Peyer's patch (tissue), 4 donors: Measurements from ENCODE around the gene CFAP73.

Experiments
- POLR2A ChIP-seq, 2 donors: fragments of 450-650 bp; IDR thresholded peaks; one replicate each; pipeline ENCODE4 v1.5.1; 2017; ENCODE audit warnings: antibody characterized with exemption in 2 of 2, mild to moderate bottlenecking in 2 of 2, moderate library complexity in 2 of 2
- TF ChIP-seq, protein P1 (sequence below), 6 experiments: fragments of 450-650 bp in 4 of 6; fragments of 200-600 bp in 2 of 6; sonication (generic) in 1 of 6; IDR thresholded peaks; one replicate each; pipeline ENCODE4 v1.5.1; 2017 to 2019; ENCODE audit warnings: antibody characterized with exemption in 6 of 6, mild to moderate bottlenecking in 3 of 6, moderate library complexity in 1 of 6

DNA sequence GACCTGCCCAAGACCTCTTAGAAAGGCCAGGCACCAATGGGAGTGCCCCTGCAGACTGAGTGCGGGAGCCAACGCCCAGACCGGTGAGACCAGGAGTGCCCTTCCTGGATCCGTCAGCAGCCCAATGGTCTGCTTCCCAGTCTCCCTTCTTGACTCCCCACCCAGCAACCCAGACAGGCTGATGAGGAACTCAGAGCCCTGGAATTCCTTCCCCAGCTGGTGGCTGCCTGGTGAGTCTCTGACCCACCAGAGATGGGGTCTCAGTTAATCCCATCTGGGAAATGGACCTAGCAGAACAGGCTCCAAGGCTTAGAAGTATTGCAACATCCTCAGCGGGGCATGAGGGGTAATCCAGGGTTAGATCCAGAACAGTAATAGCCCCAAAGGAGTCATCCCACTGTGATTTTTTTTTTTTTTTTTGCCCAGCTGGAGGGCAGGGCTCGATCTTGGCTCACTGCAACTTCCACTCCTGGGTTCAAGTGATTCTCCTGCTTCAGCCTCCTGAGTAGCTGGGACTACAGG is 12.5 kb upstream of the CFAP73 start:
- no peak for TF ChIP-seq POLR2A (IDR thresholded peaks at IDR 0.05)
- TF ChIP-seq, protein P1, sequence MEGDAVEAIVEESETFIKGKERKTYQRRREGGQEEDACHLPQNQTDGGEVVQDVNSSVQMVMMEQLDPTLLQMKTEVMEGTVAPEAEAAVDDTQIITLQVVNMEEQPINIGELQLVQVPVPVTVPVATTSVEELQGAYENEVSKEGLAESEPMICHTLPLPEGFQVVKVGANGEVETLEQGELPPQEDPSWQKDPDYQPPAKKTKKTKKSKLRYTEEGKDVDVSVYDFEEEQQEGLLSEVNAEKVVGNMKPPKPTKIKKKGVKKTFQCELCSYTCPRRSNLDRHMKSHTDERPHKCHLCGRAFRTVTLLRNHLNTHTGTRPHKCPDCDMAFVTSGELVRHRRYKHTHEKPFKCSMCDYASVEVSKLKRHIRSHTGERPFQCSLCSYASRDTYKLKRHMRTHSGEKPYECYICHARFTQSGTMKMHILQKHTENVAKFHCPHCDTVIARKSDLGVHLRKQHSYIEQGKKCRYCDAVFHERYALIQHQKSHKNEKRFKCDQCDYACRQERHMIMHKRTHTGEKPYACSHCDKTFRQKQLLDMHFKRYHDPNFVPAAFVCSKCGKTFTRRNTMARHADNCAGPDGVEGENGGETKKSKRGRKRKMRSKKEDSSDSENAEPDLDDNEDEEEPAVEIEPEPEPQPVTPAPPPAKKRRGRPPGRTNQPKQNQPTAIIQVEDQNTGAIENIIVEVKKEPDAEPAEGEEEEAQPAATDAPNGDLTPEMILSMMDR (IDR thresholded peaks at IDR 0.05), result no peak
